HG02852 (cell line): Measurements from ENCODE around the gene ENSA.
A peak's percentile ranks its signal among the peaks of the same experiment; 100 is the strongest.
"Not testable (repeated sequence)": the region's sequence is repeated elsewhere in the genome, so short reads cannot be mapped to it uniquely, and the experiment has no call there.

Experiments
- ATAC-seq: cut with Tn5 transposase; IDR thresholded peaks from one replicate; pipeline ENCODE4 v1.9.1; 2021; ENCODE audit warnings: mild to moderate bottlenecking, moderate library complexity; ENCODE audit not compliant: unreplicated experiment

Gene ENSA

GRCh38 chr1:150622303-150622975 lies 7.0 kb downstream of the ENSA start:
- no peak for ATAC-seq

- ATAC-seq: no peak
Observed at GRCh38 chr1:150621497-150622302, 7.7 kb downstream of the ENSA start.

- ATAC-seq: no peak
Observed at GRCh38 chr1:150620919-150621318, 8.5 kb downstream of the ENSA start.

- ATAC-seq: no peak
Observed at GRCh38 chr1:150619576-150620509, 9.6 kb downstream of the ENSA start.

- ATAC-seq: no peak
Observed at GRCh38 chr1:150615346-150616201, 13.8 kb downstream of the ENSA start.

GRCh38 chr1:150613061-150613920 lies 16.1 kb downstream of the ENSA start:
- peak; percentile 45 for ATAC-seq

GRCh38 chr1:150612014-150612345 lies 17.4 kb downstream of the ENSA start:
- no peak for ATAC-seq

- no peak for ATAC-seq
Observed at GRCh38 chr1:150610576-150610975, 18.8 kb downstream of the ENSA start.

- ATAC-seq: no peak
Observed at GRCh38 chr1:150609732-150610131, 19.7 kb downstream of the ENSA start.

- no peak for ATAC-seq
Observed at GRCh38 chr1:150606463-150607142, 22.8 kb downstream of the ENSA start.

- ATAC-seq: not testable (repeated sequence)
Observed at GRCh38 chr1:150605451-150605731, 24.0 kb downstream of the ENSA start.

GRCh38 chr1:150604226-150604588 lies 25.2 kb downstream of the ENSA start:
- ATAC-seq: no peak

- ATAC-seq: no peak
Observed at GRCh38 chr1:150603711-150604110, 25.7 kb downstream of the ENSA start.

- not testable (repeated sequence) for ATAC-seq
Observed at GRCh38 chr1:150602372-150602771, 27.0 kb downstream of the ENSA start.

- ATAC-seq: no peak
Observed at GRCh38 chr1:150601540-150601939, 27.9 kb downstream of the ENSA start.

- ATAC-seq: not testable (repeated sequence)
Observed at GRCh38 chr1:150598346-150598745, 31.1 kb downstream of the ENSA start.

- ATAC-seq: no peak
Observed at GRCh38 chr1:150596976-150597375, 32.4 kb downstream of the ENSA start.

GRCh38 chr1:150596095-150596892 lies 33.1 kb downstream of the ENSA start:
- no peak for ATAC-seq
